HFF-Myc (cell line): ENCODE results near the gene DGCR6.
"Not testable (repeated sequence)": the region's sequence is repeated elsewhere in the genome, so short reads cannot be mapped to it uniquely, and the experiment has no call there.

Experiments
- DNase-seq: peaks from one replicate; pipeline ENCODE4 v3.0.0-alpha.2; 2011; ENCODE audit warnings: low read depth; ENCODE audit errors: extremely low read depth
- H3K4me3 ChIP-seq: replicated peaks from 2 replicates; pipeline ENCODE4 v1.5.1; 2011; ENCODE audit warnings: low read depth, mild to moderate bottlenecking, control low read depth, low read length
- CTCF ChIP-seq: IDR thresholded peaks from 2 replicates; pipeline ENCODE4 v1.5.1; 2012; ENCODE audit warnings: mild to moderate bottlenecking, low read depth, low read length, control low read depth; ENCODE audit errors: missing control alignments

The DGCR6 gene

GRCh38 chr22:18905540-18906409 is at the start of gene DGCR6:
TSS of gene DGCR6 (plus strand) at chr22:18906320. CDS start at chr22:18906375, 55 bp downstream.
- no peak within 1 kb of the TSS for H3K4me3 ChIP-seq

GRCh38 chr22:18859314-18859713 is 46.8 kb upstream of the DGCR6 start:
- DNase-seq = not testable (repeated sequence)

More at GRCh38 chr22:18905540-18906409, at the start of gene DGCR6:
- DNase-seq = no peak
- TF ChIP-seq CTCF = no peak

GRCh38 chr22:18881260-18881659 is 24.9 kb upstream of the DGCR6 start:
- not testable (repeated sequence) for H3K4me3 ChIP-seq, DNase-seq

More at GRCh38 chr22:18859314-18859713, 46.8 kb upstream of the DGCR6 start:
- not testable (repeated sequence) for H3K4me3 ChIP-seq

GRCh38 chr22:18884465-18884864 is 21.7 kb upstream of the DGCR6 start:
- DNase-seq, H3K4me3 ChIP-seq: not testable (repeated sequence)

- H3K4me3 ChIP-seq = no peak overlapping the region
- DNase-seq = no peak
- no peak for TF ChIP-seq CTCF
Measured at GRCh38 chr22:18888115-18888514, 18.0 kb upstream of the DGCR6 start.

- not testable (repeated sequence) for DNase-seq, H3K4me3 ChIP-seq
Measured at GRCh38 chr22:18890510-18891192, 15.5 kb upstream of the DGCR6 start.

GRCh38 chr22:18893775-18894174 is 12.3 kb upstream of the DGCR6 start:
- H3K4me3 ChIP-seq, DNase-seq: not testable (repeated sequence)

GRCh38 chr22:18896037-18896657 is 10.0 kb upstream of the DGCR6 start:
- not testable (repeated sequence) for DNase-seq, H3K4me3 ChIP-seq

- H3K4me3 ChIP-seq, DNase-seq: not testable (repeated sequence)
Measured at GRCh38 chr22:18906410-18906745, 258 bp downstream of the DGCR6 start.

GRCh38 chr22:18906896-18907295 is 776 bp downstream of the DGCR6 start:
- DNase-seq = no peak
- no peak overlapping the region for H3K4me3 ChIP-seq
- no peak for TF ChIP-seq CTCF
